ENCODE results near the gene FOSL1. TPM values are rescaled to one million over a fixed set of nuclear protein-coding genes. Genes with fewer than 3 reads are reported as not detected.
A peak's percentile ranks its signal among the peaks of the same experiment; 100 is the strongest.

FOSL1 gene
- total and polyA plus RNA-seq, 2 of the 13 experiments (the other 11 are each of a cell fraction or from before 2014, with no cell fraction given): 4.0 to 4.1 TPM

DNA sequence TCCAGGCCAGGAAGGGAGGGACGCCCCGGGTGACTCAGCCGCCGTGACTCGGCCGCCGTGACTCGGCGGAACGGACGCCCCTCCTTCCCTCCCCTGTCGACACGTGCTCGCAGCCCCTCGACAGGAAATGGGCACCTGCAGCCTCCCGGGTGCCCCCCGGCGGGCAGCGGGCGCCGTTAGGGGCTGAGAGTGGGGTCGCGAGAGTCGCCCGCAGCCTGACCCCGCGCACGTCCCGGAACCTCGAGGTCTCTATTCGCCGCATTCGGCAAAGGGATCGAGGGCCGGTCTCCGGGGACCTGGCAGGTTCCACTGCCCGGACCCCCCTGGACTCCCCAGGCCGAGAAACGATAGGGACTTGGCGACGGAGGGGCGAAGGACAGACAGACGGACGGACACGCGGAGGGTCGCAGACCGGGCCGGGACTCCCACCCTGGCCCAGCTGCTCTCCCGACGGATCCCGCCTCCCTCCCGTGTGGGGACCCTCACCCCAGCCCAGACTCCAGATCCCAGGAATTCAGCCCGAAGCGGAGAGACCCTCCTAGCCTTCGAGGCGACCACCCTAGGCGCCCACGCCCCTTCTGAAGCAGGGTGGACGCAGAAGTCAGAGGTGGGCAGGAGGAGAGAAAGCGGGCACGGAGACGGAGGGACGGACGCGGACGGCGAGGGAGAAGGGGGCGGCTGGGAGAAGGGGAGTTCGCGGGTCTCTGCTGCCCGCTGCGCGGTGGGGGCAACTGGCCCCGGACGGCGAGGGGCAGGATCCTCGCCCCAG lies 648 bp downstream of the FOSL1 start (continued):
- TF ChIP-seq GLMP (CRISPR knock-in tag; IDR thresholded peaks at IDR 0.05; ENCODE audit: borderline replicate concordance) (no peak), RFX3 (CRISPR knock-in tag; IDR thresholded peaks at IDR 0.05) (no peak), HOXA3 (CRISPR knock-in tag; IDR thresholded peaks at IDR 0.05) (peak; percentile 54; the same call in 1 of the 2 replicates), ZNF790 (CRISPR knock-in tag; IDR thresholded peaks at IDR 0.05; ENCODE audit: borderline replicate concordance) (peak; percentile 70; the same call in 1 of the 2 replicates), ZNF276 (CRISPR knock-in tag; IDR thresholded peaks at IDR 0.05; ENCODE audit: low read depth) (no peak), RELA (CRISPR knock-in tag; IDR thresholded peaks at IDR 0.05) (peak; percentile 50; the same call in 1 of the 2 replicates), HOXA5 (CRISPR knock-in tag; IDR thresholded peaks at IDR 0.05) (no peak), MBD4 (IDR thresholded peaks at IDR 0.05; ENCODE audit: borderline replicate concordance, low read length) (no peak), ZNF138 (CRISPR knock-in tag; IDR thresholded peaks at IDR 0.05; ENCODE audit: low read depth) (peak; percentile 37; the same call in 1 of the 2 replicates), ZBTB2 (CRISPR knock-in tag; IDR thresholded peaks at IDR 0.05; ENCODE audit: low read depth) (peak; percentile 93), HINFP (CRISPR knock-in tag; IDR thresholded peaks at IDR 0.05; ENCODE audit: low read depth) (no peak), ERF (CRISPR knock-in tag; IDR thresholded peaks at IDR 0.05) (peak; percentile 46), ELF1 (CRISPR knock-in tag; IDR thresholded peaks at IDR 0.05) (peak; percentile 29; the same call in 1 of the 2 replicates), ZNF350 (CRISPR knock-in tag; IDR thresholded peaks at IDR 0.05; ENCODE audit: borderline replicate concordance, low read depth) (peak; percentile 70; the same call in 1 of the 2 replicates), SP2 (CRISPR knock-in tag; IDR thresholded peaks at IDR 0.05) (no peak)
- TF ChIP-seq, protein P1, sequence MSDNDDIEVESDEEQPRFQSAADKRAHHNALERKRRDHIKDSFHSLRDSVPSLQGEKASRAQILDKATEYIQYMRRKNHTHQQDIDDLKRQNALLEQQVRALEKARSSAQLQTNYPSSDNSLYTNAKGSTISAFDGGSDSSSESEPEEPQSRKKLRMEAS (IDR thresholded peaks at IDR 0.05): peak; percentile 96
- TF ChIP-seq, protein P2, sequence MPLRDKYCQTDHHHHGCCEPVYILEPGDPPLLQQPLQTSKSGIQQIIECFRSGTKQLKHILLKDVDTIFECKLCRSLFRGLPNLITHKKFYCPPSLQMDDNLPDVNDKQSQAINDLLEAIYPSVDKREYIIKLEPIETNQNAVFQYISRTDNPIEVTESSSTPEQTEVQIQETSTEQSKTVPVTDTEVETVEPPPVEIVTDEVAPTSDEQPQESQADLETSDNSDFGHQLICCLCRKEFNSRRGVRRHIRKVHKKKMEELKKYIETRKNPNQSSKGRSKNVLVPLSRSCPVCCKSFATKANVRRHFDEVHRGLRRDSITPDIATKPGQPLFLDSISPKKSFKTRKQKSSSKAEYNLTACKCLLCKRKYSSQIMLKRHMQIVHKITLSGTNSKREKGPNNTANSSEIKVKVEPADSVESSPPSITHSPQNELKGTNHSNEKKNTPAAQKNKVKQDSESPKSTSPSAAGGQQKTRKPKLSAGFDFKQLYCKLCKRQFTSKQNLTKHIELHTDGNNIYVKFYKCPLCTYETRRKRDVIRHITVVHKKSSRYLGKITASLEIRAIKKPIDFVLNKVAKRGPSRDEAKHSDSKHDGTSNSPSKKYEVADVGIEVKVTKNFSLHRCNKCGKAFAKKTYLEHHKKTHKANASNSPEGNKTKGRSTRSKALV (CRISPR knock-in tag; IDR thresholded peaks at IDR 0.05): 0 out of 2 replicates have a peak, but pooled peaks have one; percentile 5
- TF ChIP-seq, protein P3, sequence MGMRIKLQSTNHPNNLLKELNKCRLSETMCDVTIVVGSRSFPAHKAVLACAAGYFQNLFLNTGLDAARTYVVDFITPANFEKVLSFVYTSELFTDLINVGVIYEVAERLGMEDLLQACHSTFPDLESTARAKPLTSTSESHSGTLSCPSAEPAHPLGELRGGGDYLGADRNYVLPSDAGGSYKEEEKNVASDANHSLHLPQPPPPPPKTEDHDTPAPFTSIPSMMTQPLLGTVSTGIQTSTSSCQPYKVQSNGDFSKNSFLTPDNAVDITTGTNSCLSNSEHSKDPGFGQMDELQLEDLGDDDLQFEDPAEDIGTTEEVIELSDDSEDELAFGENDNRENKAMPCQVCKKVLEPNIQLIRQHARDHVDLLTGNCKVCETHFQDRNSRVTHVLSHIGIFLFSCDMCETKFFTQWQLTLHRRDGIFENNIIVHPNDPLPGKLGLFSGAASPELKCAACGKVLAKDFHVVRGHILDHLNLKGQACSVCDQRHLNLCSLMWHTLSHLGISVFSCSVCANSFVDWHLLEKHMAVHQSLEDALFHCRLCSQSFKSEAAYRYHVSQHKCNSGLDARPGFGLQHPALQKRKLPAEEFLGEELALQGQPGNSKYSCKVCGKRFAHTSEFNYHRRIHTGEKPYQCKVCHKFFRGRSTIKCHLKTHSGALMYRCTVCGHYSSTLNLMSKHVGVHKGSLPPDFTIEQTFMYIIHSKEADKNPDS (CRISPR knock-in tag; IDR thresholded peaks at IDR 0.05): peak; percentile 72; the same call in 1 of the 2 replicates
